ENCODE measurements around the gene RBPMS2.

Gene RBPMS2

GRCh38 chr15:64748251-64748650, 27.1 kb downstream of the RBPMS2 start:
- TF ChIP-seq, protein P1, sequence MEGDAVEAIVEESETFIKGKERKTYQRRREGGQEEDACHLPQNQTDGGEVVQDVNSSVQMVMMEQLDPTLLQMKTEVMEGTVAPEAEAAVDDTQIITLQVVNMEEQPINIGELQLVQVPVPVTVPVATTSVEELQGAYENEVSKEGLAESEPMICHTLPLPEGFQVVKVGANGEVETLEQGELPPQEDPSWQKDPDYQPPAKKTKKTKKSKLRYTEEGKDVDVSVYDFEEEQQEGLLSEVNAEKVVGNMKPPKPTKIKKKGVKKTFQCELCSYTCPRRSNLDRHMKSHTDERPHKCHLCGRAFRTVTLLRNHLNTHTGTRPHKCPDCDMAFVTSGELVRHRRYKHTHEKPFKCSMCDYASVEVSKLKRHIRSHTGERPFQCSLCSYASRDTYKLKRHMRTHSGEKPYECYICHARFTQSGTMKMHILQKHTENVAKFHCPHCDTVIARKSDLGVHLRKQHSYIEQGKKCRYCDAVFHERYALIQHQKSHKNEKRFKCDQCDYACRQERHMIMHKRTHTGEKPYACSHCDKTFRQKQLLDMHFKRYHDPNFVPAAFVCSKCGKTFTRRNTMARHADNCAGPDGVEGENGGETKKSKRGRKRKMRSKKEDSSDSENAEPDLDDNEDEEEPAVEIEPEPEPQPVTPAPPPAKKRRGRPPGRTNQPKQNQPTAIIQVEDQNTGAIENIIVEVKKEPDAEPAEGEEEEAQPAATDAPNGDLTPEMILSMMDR (IDR thresholded peaks at IDR 0.05; ENCODE audit: insufficient read depth, low read length) = no peak
- TF ChIP-seq REST (IDR thresholded peaks at IDR 0.05; ENCODE audit: insufficient replicate concordance, low read depth) = no peak
- no peak for TF ChIP-seq SPI1 (IDR thresholded peaks at IDR 0.05; ENCODE audit: borderline replicate concordance, low read depth)
- no peak for TF ChIP-seq POLR2AphosphoS5 (IDR thresholded peaks at IDR 0.05; ENCODE audit: low read depth)
- TF ChIP-seq GABPA (IDR thresholded peaks at IDR 0.05; ENCODE audit: low read depth) = no peak
- H3K27me3 ChIP-seq (ENCODE audit: insufficient read depth, poor library complexity, severe bottlenecking) = peaks cover 22% of the 10 kb centered on the region
- DNase-seq (ENCODE audit: low read depth in 1 of 2, low spot score in 1 of 2) = no peak
- H3K4me3 ChIP-seq (replicated peaks; ENCODE audit: insufficient read depth, low read length) = no peak overlapping the region
- H3K27ac ChIP-seq (replicated peaks) = no peak overlapping the region

DNA sequence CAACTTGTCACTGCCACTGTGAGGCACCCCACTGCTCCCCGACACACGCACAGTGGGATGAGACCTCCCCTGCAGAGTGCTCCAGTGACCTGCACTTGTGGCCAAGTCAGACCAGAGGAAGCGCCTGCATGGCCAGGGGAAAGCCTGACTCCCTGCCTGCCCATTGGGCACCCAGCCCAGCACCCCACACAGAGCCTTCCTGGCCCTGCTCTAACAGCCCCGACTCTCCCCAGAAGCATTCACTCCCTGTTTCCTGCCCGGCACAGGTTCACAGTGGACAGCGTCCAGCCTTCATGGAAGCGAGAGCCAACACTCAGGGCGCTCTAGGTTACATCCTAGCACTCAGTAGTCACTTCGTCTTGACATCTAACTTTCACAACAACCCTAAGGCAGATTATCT, 27.8 kb downstream of the RBPMS2 start:
- no peak for DNase-seq (ENCODE audit: low read depth in 1 of 2, low spot score in 1 of 2)
- H3K4me3 ChIP-seq (replicated peaks; ENCODE audit: insufficient read depth, low read length) = no peak overlapping the region
- peaks cover 22% of the 10 kb centered on the region for H3K27me3 ChIP-seq (ENCODE audit: insufficient read depth, poor library complexity, severe bottlenecking)
- no peak overlapping the region for H3K27ac ChIP-seq (replicated peaks)
- TF ChIP-seq, protein P1 (IDR thresholded peaks at IDR 0.05; ENCODE audit: insufficient read depth, low read length) = no peak
- TF ChIP-seq REST (IDR thresholded peaks at IDR 0.05; ENCODE audit: insufficient replicate concordance, low read depth) = no peak
- TF ChIP-seq GABPA (IDR thresholded peaks at IDR 0.05; ENCODE audit: low read depth) = no peak
- no peak for TF ChIP-seq POLR2AphosphoS5 (IDR thresholded peaks at IDR 0.05; ENCODE audit: low read depth)
- TF ChIP-seq SPI1 (IDR thresholded peaks at IDR 0.05; ENCODE audit: borderline replicate concordance, low read depth) = no peak

DNA sequence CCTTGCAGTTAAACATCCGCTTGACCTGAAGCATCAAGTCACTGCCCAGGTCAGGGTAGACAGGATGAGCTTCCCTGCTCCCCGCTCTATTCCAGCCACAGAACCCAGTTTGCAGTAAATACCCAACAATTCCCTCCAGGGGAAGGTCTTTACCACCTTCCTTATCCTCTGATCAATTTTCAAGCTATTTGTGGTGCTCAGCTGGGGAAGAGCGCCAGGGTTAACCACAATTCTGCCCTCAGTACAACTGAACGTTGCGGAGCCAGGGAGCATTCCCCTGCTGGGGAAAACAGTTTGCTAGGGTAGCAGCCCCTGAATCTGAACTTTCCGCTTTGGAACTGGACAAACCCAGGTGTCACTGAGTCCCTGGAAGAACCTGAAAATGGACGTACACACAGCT, 28.5 kb downstream of the RBPMS2 start:
- H3K27me3 ChIP-seq (ENCODE audit: insufficient read depth, poor library complexity, severe bottlenecking) = peaks cover 22% of the 10 kb centered on the region
- DNase-seq (ENCODE audit: low read depth in 1 of 2, low spot score in 1 of 2) = no peak
- H3K4me3 ChIP-seq (replicated peaks; ENCODE audit: insufficient read depth, low read length) = no peak overlapping the region
- no peak overlapping the region for H3K27ac ChIP-seq (replicated peaks)
- TF ChIP-seq REST (IDR thresholded peaks at IDR 0.05; ENCODE audit: insufficient replicate concordance, low read depth) (no peak), POLR2AphosphoS5 (IDR thresholded peaks at IDR 0.05; ENCODE audit: low read depth) (no peak), GABPA (IDR thresholded peaks at IDR 0.05; ENCODE audit: low read depth) (no peak), SPI1 (IDR thresholded peaks at IDR 0.05; ENCODE audit: borderline replicate concordance, low read depth) (no peak)
- TF ChIP-seq, protein P1 (IDR thresholded peaks at IDR 0.05; ENCODE audit: insufficient read depth, low read length) = no peak

Data from HL-60 (cell line).